Fibroblast of the aortic adventitia (primary cell): ENCODE data around the gene FERMT1. TPM values are rescaled to one million over a fixed set of nuclear protein-coding genes. Genes with fewer than 3 reads are reported as not detected.
A peak's percentile ranks its signal among the peaks of the same experiment; 100 is the strongest.

ENCODE experiments used
- DNase-seq: peaks from one replicate; pipeline ENCODE4 v3.0.0-alpha.2; 2010; ENCODE audit warnings: low read depth
- H3K4me3 ChIP-seq: 2 replicates; pipeline ENCODE4 v1.5.1; 2011; ENCODE audit warnings: low read depth, mild to moderate bottlenecking, control low read depth, low read length, moderate library complexity
- CTCF ChIP-seq: IDR thresholded peaks from 2 replicates; pipeline ENCODE4 v1.5.1; 2011; ENCODE audit warnings: mild to moderate bottlenecking, low read length, control low read depth, inconsistent platforms; ENCODE audit not compliant: insufficient read depth
- total RNA-seq: library from RNA; depleted of rRNA; stranded (reverse); fragments of >200 nt; gene quantifications from 2 replicates; pipeline ENCODE4 v1.2.3, GENCODE V29; 2012; ENCODE audit warnings: low replicate concordance

Gene FERMT1
- total RNA-seq, 1 donor: 8.8 TPM

- TF ChIP-seq CTCF: no peak
- DNase-seq: peak; percentile 58
- no peak within 1 kb of the TSS for H3K4me3 ChIP-seq
Observed at GRCh38 chr20:6053776-6054688, 68.8 kb downstream of the FERMT1 start, which contains the start of gene LRRN4. Gene LRRN4 (minus strand): TSS chr20:6054060. CDS start chr20:6052799, 1,261 bp downstream.

- no peak for DNase-seq
- no peak for TF ChIP-seq CTCF
- no peak overlapping the region for H3K4me3 ChIP-seq
Observed at GRCh38 chr20:6053064-6053775, 69.6 kb downstream of the FERMT1 start.

DNA sequence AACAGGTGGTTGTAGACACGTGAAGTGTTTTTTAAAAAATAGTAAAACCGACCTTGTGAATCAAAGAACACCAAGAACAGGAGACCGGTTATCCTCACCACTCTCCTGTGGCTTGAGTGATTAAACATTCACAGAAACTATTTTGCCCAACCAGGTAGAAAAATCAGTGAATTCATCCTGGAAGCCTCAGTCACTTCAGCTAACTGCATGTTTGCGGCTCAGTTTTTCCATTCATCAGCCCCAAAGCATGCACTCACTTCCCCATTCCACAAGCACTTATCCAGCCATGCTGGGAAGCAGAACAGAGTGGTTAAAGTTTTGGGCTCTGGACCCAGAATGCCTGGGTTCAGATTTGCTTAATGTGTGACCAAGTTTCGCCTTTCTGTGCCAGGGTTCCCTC lies 71.3 kb downstream of the FERMT1 start:
- peak; percentile 76 for DNase-seq
- H3K4me3 ChIP-seq: no peak overlapping the region
- no peak for TF ChIP-seq CTCF

DNA sequence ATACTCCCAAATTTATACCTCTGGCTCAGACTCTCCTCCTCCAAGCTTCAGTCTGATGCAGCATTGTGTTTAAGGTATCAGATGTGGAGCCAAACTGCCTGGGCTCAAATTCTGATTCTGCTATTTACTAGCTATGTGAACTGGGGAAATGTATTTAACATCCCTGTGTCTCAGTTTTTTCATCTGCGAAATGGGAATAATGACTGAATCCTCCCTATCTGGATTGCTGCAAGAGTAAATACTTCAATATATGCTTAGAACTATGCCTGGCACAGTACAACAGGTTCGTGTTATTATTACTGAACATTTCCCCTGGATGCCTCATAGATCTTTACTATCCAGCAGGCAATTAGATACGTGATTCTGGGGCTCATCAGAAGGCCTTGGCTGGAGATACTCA lies 74.4 kb downstream of the FERMT1 start:
- H3K4me3 ChIP-seq: no peak overlapping the region
- no peak for DNase-seq
- TF ChIP-seq CTCF: no peak

GRCh38 chr20:6046432-6046831 lies 76.4 kb downstream of the FERMT1 start:
- TF ChIP-seq CTCF: no peak
- DNase-seq: no peak
- H3K4me3 ChIP-seq: no peak overlapping the region

DNA sequence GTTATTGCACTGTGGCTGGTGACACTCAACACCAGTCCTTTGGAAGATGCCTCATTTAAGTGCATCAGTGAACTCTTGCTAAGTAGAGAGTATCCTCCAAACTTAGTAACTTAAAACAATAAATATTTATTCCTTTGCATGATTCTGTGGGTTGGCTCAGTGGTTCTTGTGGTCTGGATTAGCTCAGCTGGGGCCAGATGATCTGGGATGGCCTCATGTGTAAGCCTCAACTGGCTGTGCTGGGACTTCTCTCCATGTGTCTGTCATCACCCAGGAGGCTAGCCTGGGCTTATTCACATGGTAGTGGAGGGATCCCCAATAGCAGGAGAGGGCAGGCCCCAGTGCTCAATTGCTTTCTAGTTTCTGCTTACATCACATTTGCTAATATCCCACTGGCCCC lies 77.3 kb downstream of the FERMT1 start:
- TF ChIP-seq CTCF: no peak
- H3K4me3 ChIP-seq: no peak overlapping the region
- no peak for DNase-seq
